ENCODE measurements around the gene HTR2B.
"Not testable (repeated sequence)": the region's sequence is repeated elsewhere in the genome, so short reads cannot be mapped to it uniquely, and the experiment has no call there.

Gene HTR2B

DNA sequence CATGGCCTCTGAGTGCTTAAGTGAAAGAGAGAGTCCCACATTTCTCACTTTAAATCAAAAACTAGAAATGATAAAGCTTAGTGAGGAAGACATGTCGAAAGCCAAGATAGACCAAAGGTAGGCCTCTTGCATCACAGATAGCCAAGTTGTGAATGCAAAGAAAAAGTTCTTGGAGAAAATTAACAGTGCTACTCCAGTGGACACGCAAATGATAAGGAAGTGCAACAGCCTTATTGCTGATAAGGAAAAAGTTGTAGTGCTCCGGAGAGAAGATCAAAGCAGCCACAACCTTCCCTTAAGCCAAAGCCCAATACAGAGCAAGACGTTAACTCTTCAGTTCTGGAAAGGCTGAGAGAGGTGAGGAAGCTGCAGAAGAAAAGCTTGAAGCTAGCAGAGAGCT is 36.1 kb downstream of the HTR2B start:
- DNase-seq: no peak

DNA sequence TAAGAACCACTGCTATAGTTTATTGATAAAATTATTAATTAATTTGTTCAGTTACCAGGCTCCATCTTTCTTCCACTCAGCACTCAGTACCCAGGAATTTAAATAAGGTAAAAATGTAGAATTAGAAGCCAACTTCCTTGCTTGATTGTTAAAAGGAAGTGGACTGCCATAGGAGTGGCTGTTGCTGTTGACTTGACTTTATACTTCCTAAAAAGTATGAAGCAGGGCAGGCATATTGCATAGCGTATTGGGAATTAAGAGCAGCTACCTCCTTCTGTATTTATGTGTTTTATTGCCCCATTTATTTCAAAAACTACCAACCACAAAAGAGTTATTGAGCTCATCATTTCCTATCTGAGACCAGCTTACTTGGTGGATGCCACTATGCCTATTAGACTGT is 40.3 kb downstream of the HTR2B start:
- DNase-seq: no peak

DNA sequence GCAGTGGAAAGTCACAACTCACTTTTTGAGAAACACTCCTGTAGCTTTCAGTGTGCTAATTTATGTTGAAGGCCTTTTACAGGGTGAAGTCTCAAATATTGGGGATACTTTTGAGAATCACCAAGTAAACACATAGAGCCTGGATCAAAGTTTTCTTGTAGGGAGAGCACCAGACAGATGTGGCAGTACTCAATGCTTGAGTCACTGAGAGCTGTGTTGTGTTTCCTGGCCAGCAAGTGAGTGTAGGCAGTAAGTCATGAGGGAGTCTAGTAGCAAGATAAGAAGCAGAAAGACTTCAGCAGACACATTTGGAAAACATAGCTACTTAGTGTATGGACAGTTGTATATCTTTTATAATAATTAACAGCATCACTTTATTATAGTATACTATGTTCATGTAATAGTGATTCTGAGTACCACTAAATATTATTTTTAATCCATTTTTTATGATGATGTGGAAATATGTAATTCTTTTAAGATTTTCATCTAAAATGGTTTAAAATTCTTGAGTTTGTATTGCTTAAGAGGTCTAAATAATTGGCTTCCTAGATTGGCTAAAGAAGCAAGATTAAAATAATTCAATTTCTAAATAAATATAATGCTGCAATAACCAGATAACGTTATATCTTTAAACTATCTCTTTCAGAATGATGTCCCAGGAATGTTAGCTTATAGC is 55.3 kb downstream of the HTR2B start:
- DNase-seq: no peak

GRCh38 chr2:231068525-231069222 is 56.2 kb downstream of the HTR2B start:
- no peak for DNase-seq

- not testable (repeated sequence) for DNase-seq
Measured at GRCh38 chr2:231067531-231067930, 57.3 kb downstream of the HTR2B start.

DNA sequence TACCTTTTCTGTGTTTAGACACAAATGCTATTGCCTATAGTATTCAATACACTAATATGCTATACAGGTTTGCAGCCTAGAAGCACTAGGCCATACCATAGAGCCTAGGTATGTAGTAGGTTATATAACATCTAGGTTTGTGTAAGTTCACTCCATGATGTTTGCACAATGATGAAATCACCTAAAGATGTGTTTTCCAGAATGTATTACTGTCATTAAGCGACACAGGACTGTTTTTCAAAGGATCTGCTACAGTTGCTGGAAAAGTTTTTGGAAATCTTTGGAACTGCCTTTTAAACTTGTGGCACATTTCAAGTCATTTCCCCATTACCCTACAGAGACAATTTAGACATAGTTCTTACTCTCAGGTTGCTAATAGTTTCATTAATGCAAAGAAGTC is 58.9 kb downstream of the HTR2B start:
- no peak for DNase-seq

- DNase-seq: no peak
Measured at GRCh38 chr2:231063347-231063746, 61.5 kb downstream of the HTR2B start.

GRCh38 chr2:231062776-231063175 is 62.1 kb downstream of the HTR2B start:
- no peak for DNase-seq

- no peak for DNase-seq
Measured at GRCh38 chr2:231059756-231060155, 65.1 kb downstream of the HTR2B start.

GRCh38 chr2:231058761-231059550 is 65.9 kb downstream of the HTR2B start:
- DNase-seq: no peak

Measured in CD4-positive, alpha-beta T cell treated with Interleukin-17A for 4 hours (primary cell).